Duodenal mucosa (tissue), 2 donors: ENCODE measurements around the gene MAP3K21.

Experiments used
- H3K27ac ChIP-seq: one replicate; pipeline ENCODE4 v1.7.0; 2013; ENCODE audit warnings: low read depth, low read length
- H3K27me3 ChIP-seq, 2 donors: one replicate each; pipeline ENCODE4 v1.7.0; 2013; ENCODE audit warnings: low read length in 2 of 2, control low read depth in 1 of 2; ENCODE audit not compliant: insufficient read depth in 2 of 2, control insufficient read depth in 1 of 2
- H3K36me3 ChIP-seq, 2 donors: one replicate each; pipeline ENCODE4 v1.7.0; 2013; ENCODE audit warnings: low read length in 2 of 2, control low read depth in 1 of 2; ENCODE audit not compliant: insufficient read depth in 2 of 2, control insufficient read depth in 1 of 2
- H3K4me1 ChIP-seq, 2 donors: one replicate each; pipeline ENCODE4 v1.7.0; 2013; ENCODE audit warnings: low read length in 2 of 2, control low read depth in 1 of 2; ENCODE audit not compliant: insufficient read depth in 2 of 2, control insufficient read depth in 1 of 2
- H3K4me3 ChIP-seq, 2 donors: one replicate each; pipeline ENCODE4 v1.7.0; 2013; ENCODE audit warnings: low read length in 2 of 2, low read depth in 1 of 2
- H3K9ac ChIP-seq, 2 donors: one replicate each; pipeline ENCODE4 v1.7.0; 2013; ENCODE audit warnings: low read length in 2 of 2, low read depth in 1 of 2
- H3K9me3 ChIP-seq, 2 donors: one replicate each; pipeline ENCODE4 v1.7.0; 2013; ENCODE audit warnings: low read length in 2 of 2, control low read depth in 1 of 2; ENCODE audit not compliant: control insufficient read depth in 1 of 2

Gene MAP3K21

DNA sequence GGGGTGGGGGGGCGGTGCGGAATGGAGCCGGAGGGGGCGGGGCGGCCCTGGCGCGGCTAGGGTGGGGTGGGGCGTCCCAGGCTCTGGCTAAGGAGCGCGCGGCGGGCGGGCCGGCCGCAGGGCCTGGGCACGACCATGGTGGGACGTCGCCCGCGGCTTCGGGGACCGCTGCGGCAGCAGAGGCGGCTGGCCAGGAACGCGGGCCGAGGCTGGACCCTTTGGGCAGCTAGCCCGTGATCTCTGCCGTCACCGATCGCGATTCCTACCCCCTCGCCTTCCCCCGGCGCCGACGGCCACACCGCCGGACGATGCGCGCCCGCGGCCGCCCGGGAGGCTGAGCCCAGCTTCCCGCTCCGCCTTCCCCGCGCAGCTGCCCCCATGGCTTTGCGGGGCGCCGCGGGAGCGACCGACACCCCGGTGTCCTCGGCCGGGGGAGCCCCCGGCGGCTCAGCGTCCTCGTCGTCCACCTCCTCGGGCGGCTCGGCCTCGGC is at the start of gene MAP3K21:
MAP3K21 (plus strand) TSS at position 74 of the 491 bp plus-strand sequence; CDS start at position 379, 305 bp downstream.
- H3K9ac ChIP-seq, result peak within 1 kb of the TSS; percentile 75 to 83
- peaks cover 0 to 3% of the 10 kb centered on the region in 2 donors for H3K27me3 ChIP-seq
- peaks cover 10 to 14% of the 10 kb centered on the region in 2 donors for H3K4me1 ChIP-seq
- no peaks in the 10 kb centered on the region for H3K36me3 ChIP-seq
- peak within 1 kb of the TSS; percentile 70 for H3K27ac ChIP-seq
- peak within 1 kb of the TSS; percentile 77 to 85 for H3K4me3 ChIP-seq
- no peaks in the 10 kb centered on the region for H3K9me3 ChIP-seq

GRCh38 chr1:233278631-233279030 is 48.9 kb upstream of the MAP3K21 start:
- H3K4me3 ChIP-seq, result no peak overlapping the region
- no peaks in the 10 kb centered on the region for H3K9me3 ChIP-seq
- peaks cover 0 to 11% of the 10 kb centered on the region in 2 donors for H3K4me1 ChIP-seq
- no peak overlapping the region for H3K9ac ChIP-seq
- no peaks in the 10 kb centered on the region for H3K27me3 ChIP-seq
- no peaks in the 10 kb centered on the region for H3K36me3 ChIP-seq
- H3K27ac ChIP-seq, result no peak overlapping the region

DNA sequence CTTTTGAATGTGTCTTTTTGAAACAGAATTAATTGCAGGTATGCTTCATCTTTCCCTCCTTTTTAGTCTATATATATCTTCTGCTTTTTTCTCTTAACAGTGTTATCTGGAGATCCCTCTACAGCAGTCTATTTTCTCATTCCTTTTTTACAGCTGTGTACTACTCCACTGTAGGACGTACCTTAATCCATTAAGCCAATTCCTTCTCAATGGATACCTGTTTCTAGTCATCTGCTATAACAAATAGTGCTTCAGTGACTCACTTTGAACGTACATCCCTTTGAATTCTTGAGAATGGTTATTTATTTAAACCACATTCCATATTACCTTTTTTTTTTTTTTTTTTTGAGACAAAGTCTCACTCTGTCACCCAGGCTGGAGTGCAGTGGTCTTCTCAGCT is 47.6 kb upstream of the MAP3K21 start:
- no peak overlapping the region for H3K27ac ChIP-seq
- no peaks in the 10 kb centered on the region for H3K27me3 ChIP-seq
- no peaks in the 10 kb centered on the region for H3K9me3 ChIP-seq
- H3K36me3 ChIP-seq, result no peaks in the 10 kb centered on the region
- no peak overlapping the region for H3K9ac ChIP-seq
- H3K4me1 ChIP-seq, result peaks cover 0 to 11% of the 10 kb centered on the region in 2 donors
- no peak overlapping the region for H3K4me3 ChIP-seq

DNA sequence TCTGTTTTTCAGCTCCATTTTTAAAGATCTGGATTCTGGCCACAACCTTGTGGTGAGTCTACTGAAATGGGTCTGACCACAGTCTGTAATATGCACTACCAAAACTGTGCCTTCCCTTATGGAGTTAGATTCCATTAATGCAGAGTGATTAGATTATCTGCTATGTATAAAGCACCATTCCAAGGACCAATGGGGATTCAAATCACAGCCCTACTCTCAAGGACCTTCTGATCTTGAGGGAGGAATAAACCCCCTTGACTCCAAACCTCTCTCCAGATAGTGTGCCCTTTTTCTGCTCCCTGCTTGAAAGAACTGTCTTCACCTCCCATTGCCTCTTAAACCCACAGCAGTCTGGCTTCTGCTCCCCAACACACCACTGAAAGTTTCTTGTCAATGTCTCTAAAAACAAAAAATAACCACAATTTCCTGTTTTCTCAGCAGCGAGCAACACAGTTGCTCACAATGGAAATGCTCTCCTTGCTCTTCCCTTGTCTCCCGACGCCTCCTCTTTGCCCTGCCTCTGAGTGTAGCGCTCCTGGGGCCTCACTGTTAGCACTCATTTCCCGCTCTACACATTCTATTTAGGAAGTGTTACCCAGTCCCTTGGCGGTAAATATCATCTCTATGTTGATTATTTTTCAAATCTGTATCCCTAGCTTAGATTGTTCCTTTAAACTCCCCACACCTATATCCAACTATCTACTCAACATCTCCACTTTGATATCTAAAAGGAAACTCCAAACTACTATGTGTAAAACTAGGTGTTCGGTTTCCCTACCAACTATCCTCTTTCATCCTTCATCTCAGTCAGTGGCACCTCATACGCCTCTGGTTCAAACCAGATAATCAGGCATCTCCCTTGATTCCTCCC is 45.6 kb upstream of the MAP3K21 start:
- Histone ChIP-seq H3K9me3 (no peaks in the 10 kb centered on the region), H3K36me3 (no peaks in the 10 kb centered on the region), H3K27ac (no peak overlapping the region), H3K4me1 (peaks cover 0 to 11% of the 10 kb centered on the region in 2 donors), H3K4me3 (peak overlapping the region in 1 of 2 donors; percentile 3), H3K27me3 (no peaks in the 10 kb centered on the region), H3K9ac (no peak overlapping the region)

DNA sequence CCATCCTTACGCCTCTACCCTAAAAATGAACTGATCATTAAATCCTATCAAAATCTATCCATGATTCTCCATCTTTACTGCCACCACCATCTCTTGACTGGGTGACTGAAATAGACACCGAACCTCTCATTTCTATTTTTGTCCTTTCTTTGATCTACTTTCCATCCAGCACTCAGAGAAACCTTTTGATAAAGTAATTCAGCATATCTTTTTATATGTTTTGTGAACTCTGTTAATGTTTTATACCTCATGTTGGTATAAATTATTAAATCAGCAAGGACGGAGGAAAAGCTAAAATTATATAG is 45.0 kb upstream of the MAP3K21 start:
- Histone ChIP-seq H3K4me1 (peaks cover 0 to 11% of the 10 kb centered on the region in 2 donors), H3K9me3 (no peaks in the 10 kb centered on the region), H3K36me3 (no peaks in the 10 kb centered on the region), H3K9ac (no peak overlapping the region), H3K27ac (no peak overlapping the region), H3K4me3 (no peak overlapping the region), H3K27me3 (no peaks in the 10 kb centered on the region)

DNA sequence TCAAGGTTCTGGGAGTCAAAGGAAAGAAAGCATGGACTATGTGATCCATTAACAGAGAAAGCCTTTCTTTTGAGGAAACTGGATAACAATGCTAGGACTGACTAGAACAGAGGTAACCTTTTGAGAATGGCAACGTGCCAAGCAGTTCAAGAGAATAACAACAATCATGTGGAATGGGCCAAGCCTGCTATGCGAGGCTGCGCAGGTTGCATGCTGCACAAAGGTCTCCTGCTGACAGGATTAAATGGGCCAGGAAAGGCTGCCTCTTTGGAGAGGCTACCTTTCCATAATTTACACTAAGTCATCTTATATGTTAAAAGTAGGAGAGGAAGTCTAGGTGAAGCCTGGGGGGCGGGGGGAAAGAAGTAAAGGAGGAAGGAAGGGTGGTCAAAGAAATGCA is 37.8 kb upstream of the MAP3K21 start:
- Histone ChIP-seq H3K27ac (no peak overlapping the region), H3K9ac (no peak overlapping the region), H3K4me1 (peaks cover 0 to 4% of the 10 kb centered on the region in 2 donors), H3K36me3 (no peaks in the 10 kb centered on the region), H3K9me3 (no peaks in the 10 kb centered on the region), H3K27me3 (no peaks in the 10 kb centered on the region), H3K4me3 (no peak overlapping the region)

GRCh38 chr1:233290396-233291034 is 37.0 kb upstream of the MAP3K21 start:
- no peaks in the 10 kb centered on the region for H3K9me3 ChIP-seq
- peaks cover 4 to 5% of the 10 kb centered on the region in 2 donors for H3K4me1 ChIP-seq
- H3K9ac ChIP-seq, result no peak overlapping the region
- no peaks in the 10 kb centered on the region for H3K27me3 ChIP-seq
- no peak overlapping the region for H3K27ac ChIP-seq
- H3K36me3 ChIP-seq, result no peaks in the 10 kb centered on the region
- no peak overlapping the region for H3K4me3 ChIP-seq

GRCh38 chr1:233293556-233294446 is 33.7 kb upstream of the MAP3K21 start:
- Histone ChIP-seq H3K4me1 (peaks cover 4 to 5% of the 10 kb centered on the region in 2 donors), H3K27ac (no peak overlapping the region), H3K4me3 (no peak overlapping the region), H3K36me3 (no peaks in the 10 kb centered on the region), H3K27me3 (no peaks in the 10 kb centered on the region), H3K9me3 (no peaks in the 10 kb centered on the region), H3K9ac (no peak overlapping the region)

DNA sequence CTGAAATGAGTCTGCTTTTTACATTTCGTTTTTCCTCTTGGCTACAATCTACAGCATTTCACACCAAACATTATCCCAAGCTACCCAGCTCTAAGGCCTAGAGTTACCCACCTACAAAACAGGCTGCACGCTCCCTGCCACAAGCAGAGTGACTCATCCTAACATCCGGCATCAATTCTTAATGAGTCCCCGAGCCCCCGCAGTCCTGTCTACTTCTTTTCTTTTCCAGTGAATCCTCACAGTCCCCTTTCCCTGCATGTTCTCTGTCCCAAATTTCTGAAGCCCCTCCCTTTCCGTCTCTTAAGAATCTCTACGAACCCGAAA is 32.6 kb upstream of the MAP3K21 start:
- H3K9me3 ChIP-seq, result no peaks in the 10 kb centered on the region
- peak overlapping the region in 1 of 2 donors; percentile 45 for H3K9ac ChIP-seq
- H3K4me3 ChIP-seq, result peak overlapping the region; percentile 65 to 77
- H3K4me1 ChIP-seq, result peaks cover 4 to 5% of the 10 kb centered on the region in 2 donors
- no peaks in the 10 kb centered on the region for H3K27me3 ChIP-seq
- no peak overlapping the region for H3K27ac ChIP-seq
- H3K36me3 ChIP-seq, result no peaks in the 10 kb centered on the region
